OCI-LY7 (cell line): ENCODE data around the gene CXCL8.
"Not testable (repeated sequence)": the region's sequence is repeated elsewhere in the genome, so short reads cannot be mapped to it uniquely, and the experiment has no call there.

ENCODE experiments used
- CTCF ChIP-seq: fragments of 200-600 bp; sonication (generic); conservative IDR thresholded peaks from 2 replicates; pipeline ENCODE4 v1.5.1; 2014; ENCODE audit warnings: mild to moderate bottlenecking, antibody characterized with exemption, low read length, moderate library complexity, mixed read lengths
- EZH2phosphoT487 ChIP-seq: fragments of 200-600 bp; sonication (generic); IDR thresholded peaks from 2 replicates; pipeline ENCODE4 v1.6.1; 2018; ENCODE audit warnings: low read depth, borderline replicate concordance, mild to moderate bottlenecking, mixed run types, antibody characterized with exemption, low read length, moderate library complexity, mixed read lengths

DNA sequence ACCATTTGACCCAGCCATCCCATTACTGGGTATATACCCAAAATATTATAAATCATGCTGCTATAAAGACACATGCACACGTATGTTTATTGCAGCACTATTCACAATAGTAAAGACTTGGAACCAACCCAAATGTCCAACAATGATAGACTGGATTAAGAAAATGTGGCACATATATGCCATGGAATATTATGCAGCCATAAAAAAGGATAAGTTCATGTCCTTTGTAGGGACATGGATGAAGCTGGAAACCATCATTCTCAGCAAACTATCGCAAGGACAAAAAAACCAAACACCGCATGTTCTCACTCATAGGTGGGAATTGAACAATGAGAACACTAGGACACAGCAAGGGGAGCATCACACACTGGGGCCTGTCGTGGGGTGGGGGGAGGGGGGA, 49.2 kb upstream of the CXCL8 start:
- not testable (repeated sequence) for TF ChIP-seq EZH2phosphoT487, CTCF
